Activated CD8-positive, alpha-beta T cell treated with anti-CD3 and anti-CD28 coated beads for 36 hours (primary cell): ENCODE results near the gene GUCY2F. TPM values are rescaled to one million over a fixed set of nuclear protein-coding genes. Genes with fewer than 3 reads are reported as not detected.

Experiments used
- ATAC-seq: fragments of 200-7000 bp; cut with Tn5 transposase; one replicate; pipeline ENCODE4 v1.10.0; 2021; ENCODE audit warnings: mild to moderate bottlenecking, moderate library complexity
- CTCF ChIA-PET: fragments of 350-600 bp; sonication (Branson Sonifier 250); formaldehyde crosslinking; loops from one replicate; lab custom pipeline; 2021; ENCODE audit warnings: antibody characterized with exemption; lab: Charles Lee
- POLR2A ChIA-PET: fragments of 350-600 bp; sonication (Branson Sonifier 250); formaldehyde crosslinking; loops from one replicate; lab custom pipeline; 2021; ENCODE audit warnings: antibody characterized with exemption; lab: Charles Lee
- DNase-seq: peaks from one replicate; pipeline ENCODE4 v3.0.0-alpha.2; 2020
- H3K27ac Mint-ChIP-seq: one replicate; pipeline ENCODE4 v1.8.0; 2021; ENCODE audit warnings: mild to moderate bottlenecking, mixed read lengths
- H3K27me3 Mint-ChIP-seq: one replicate; pipeline ENCODE4 v1.8.0; 2021; ENCODE audit warnings: mixed read lengths
- H3K36me3 Mint-ChIP-seq: one replicate; pipeline ENCODE4 v1.8.0; 2021; ENCODE audit warnings: low read depth, mixed read lengths
- H3K4me1 Mint-ChIP-seq: one replicate; pipeline ENCODE4 v1.8.0; 2021; ENCODE audit warnings: low read depth, mixed read lengths
- H3K4me3 Mint-ChIP-seq: one replicate; pipeline ENCODE4 v1.8.0; 2021; ENCODE audit warnings: mild to moderate bottlenecking, moderate library complexity, mixed read lengths
- H3K9me3 Mint-ChIP-seq: one replicate; pipeline ENCODE4 v1.8.0; 2021; ENCODE audit warnings: mixed read lengths
- CTCF ChIP-seq: fragments of 200-600 bp; IDR thresholded peaks from one replicate; pipeline ENCODE4 v1.8.0; 2022; ENCODE audit warnings: antibody characterized with exemption, mild to moderate bottlenecking
- intact Hi-C: fragments of 100-400 bp; cut with micrococcal nuclease; formaldehyde crosslinking; loops from one replicate; pipeline ENCODE4 v1.10.0; 2022
- total RNA-seq, 2 experiments: library from RNA; stranded (reverse); gene quantifications; one replicate each; pipeline ENCODE4 v1.2.3, GENCODE V29; 2021

GUCY2F gene
- total RNA-seq, 2 experiments from 2014 or later, result not detected

GRCh38 chrX:109463784-109464183, 18.1 kb downstream of the GUCY2F start:
- ATAC-seq, result no peak
- ChIA-PET POLR2A (no interaction called here), CTCF (no interaction called here)
- intact Hi-C loops, result no loop called here
- Mint-ChIP-seq H3K4me1 (no peaks in the 10 kb centered on the region), H3K27ac (no peak overlapping the region), H3K4me3 (no peak overlapping the region), H3K9me3 (no peaks in the 10 kb centered on the region), H3K36me3 (no peaks in the 10 kb centered on the region), H3K27me3 (peaks cover 7% of the 10 kb centered on the region)
- DNase-seq, result no peak
- no peak for TF ChIP-seq CTCF

- DNase-seq (no peak), ATAC-seq (no peak)
- POLR2A ChIA-PET, result no interaction called here
- Mint-ChIP-seq H3K4me1 (no peaks in the 10 kb centered on the region), H3K27ac (no peak overlapping the region), H3K27me3 (no peaks in the 10 kb centered on the region), H3K9me3 (no peaks in the 10 kb centered on the region), H3K4me3 (no peak overlapping the region), H3K36me3 (no peaks in the 10 kb centered on the region)
- CTCF ChIA-PET, result no interaction called here
- intact Hi-C loops, result no loop called here
- no peak for TF ChIP-seq CTCF
These were observed 33.5 kb downstream of the GUCY2F start for GRCh38 chrX:109448282-109448938.

- no peak overlapping the region for H3K4me3 Mint-ChIP-seq
- no peak for ATAC-seq
- CTCF ChIA-PET, result no interaction called here
- no peak for TF ChIP-seq CTCF
- no peaks in the 10 kb centered on the region for H3K4me1 Mint-ChIP-seq
- intact Hi-C loops, result no loop called here
- no peaks in the 10 kb centered on the region for H3K9me3 Mint-ChIP-seq
- H3K36me3 Mint-ChIP-seq, result no peaks in the 10 kb centered on the region
- no peak for DNase-seq
- no peaks in the 10 kb centered on the region for H3K27me3 Mint-ChIP-seq
- no peak overlapping the region for H3K27ac Mint-ChIP-seq
- POLR2A ChIA-PET, result no interaction called here
These were observed 40.6 kb downstream of the GUCY2F start for GRCh38 chrX:109441266-109441665.

- ChIA-PET CTCF (no interaction called here), POLR2A (no interaction called here)
- DNase-seq (no peak), ATAC-seq (peak; percentile 39)
- no peak overlapping the region for H3K4me3 Mint-ChIP-seq
- H3K27ac Mint-ChIP-seq, result no peak overlapping the region
- no peaks in the 10 kb centered on the region for H3K27me3 Mint-ChIP-seq
- H3K4me1 Mint-ChIP-seq, result no peaks in the 10 kb centered on the region
- intact Hi-C loops, result no loop called here
- TF ChIP-seq CTCF, result no peak
- H3K36me3 Mint-ChIP-seq, result no peaks in the 10 kb centered on the region
- H3K9me3 Mint-ChIP-seq, result no peaks in the 10 kb centered on the region
These were observed 41.4 kb downstream of the GUCY2F start for GRCh38 chrX:109440475-109440874.

GRCh38 chrX:109409181-109409580, 72.7 kb downstream of the GUCY2F start:
- ATAC-seq (no peak), DNase-seq (no peak)
- Mint-ChIP-seq H3K27ac (no peak overlapping the region), H3K4me3 (no peak overlapping the region), H3K27me3 (no peaks in the 10 kb centered on the region), H3K9me3 (no peaks in the 10 kb centered on the region), H3K36me3 (no peaks in the 10 kb centered on the region), H3K4me1 (no peaks in the 10 kb centered on the region)
- CTCF ChIA-PET, result no interaction called here
- TF ChIP-seq CTCF, result no peak
- intact Hi-C loops, result no loop called here
- POLR2A ChIA-PET, result no interaction called here
